ENCODE measurements around the gene PEX11G.

GRCh38 chr19:7507884-7508283, 19.0 kb upstream of the PEX11G start:
- TF ChIP-seq POLR2AphosphoS5 (IDR thresholded peaks at IDR 0.05; ENCODE audit: insufficient read depth in 1 of 2, low read depth in 1 of 2) (no peak), CTCF (IDR thresholded peaks at IDR 0.05) (no peak)

Data from vagina (tissue), 2 donors.